HG03442 (cell line): ENCODE data around the gene CKAP5.
"Not testable (repeated sequence)": the region's sequence is repeated elsewhere in the genome, so short reads cannot be mapped to it uniquely, and the experiment has no call there.

Experiments used
- ATAC-seq: cut with Tn5 transposase; IDR thresholded peaks from one replicate; pipeline ENCODE4 v1.9.1; 2021; ENCODE audit warnings: mild to moderate bottlenecking, moderate library complexity; ENCODE audit not compliant: unreplicated experiment

The CKAP5 gene

GRCh38 chr11:46728659-46729040 lies 117.4 kb downstream of the CKAP5 start:
- no peak for ATAC-seq

GRCh38 chr11:46727952-46728658 lies 118.0 kb downstream of the CKAP5 start:
- no peak for ATAC-seq

GRCh38 chr11:46726206-46726862 lies 119.7 kb downstream of the CKAP5 start:
- no peak for ATAC-seq

GRCh38 chr11:46725338-46726205 lies 120.5 kb downstream of the CKAP5 start:
- ATAC-seq = no peak

GRCh38 chr11:46724088-46724487 lies 122.0 kb downstream of the CKAP5 start:
- no peak for ATAC-seq

- ATAC-seq = no peak
These were observed 122.8 kb downstream of the CKAP5 start for GRCh38 chr11:46723359-46723680.

- no peak for ATAC-seq
These were observed 123.3 kb downstream of the CKAP5 start for GRCh38 chr11:46722566-46723358.

- ATAC-seq = no peak
These were observed 124.8 kb downstream of the CKAP5 start for GRCh38 chr11:46721286-46721685.

- no peak for ATAC-seq
These were observed 126.4 kb downstream of the CKAP5 start for GRCh38 chr11:46719543-46720218.

GRCh38 chr11:46719048-46719542 lies 127.0 kb downstream of the CKAP5 start, which contains the start of gene F2:
Gene F2 (plus strand): TSS chr11:46719213. CDS start chr11:46719236, 23 bp downstream.
- no peak for ATAC-seq

GRCh38 chr11:46718155-46719019 lies 127.7 kb downstream of the CKAP5 start:
- ATAC-seq = no peak

- ATAC-seq = not testable (repeated sequence)
These were observed 128.3 kb downstream of the CKAP5 start for GRCh38 chr11:46717825-46718154.

- ATAC-seq = no peak
These were observed 133.1 kb downstream of the CKAP5 start for GRCh38 chr11:46712874-46713576.

GRCh38 chr11:46711303-46711702 lies 134.8 kb downstream of the CKAP5 start:
- no peak for ATAC-seq

- ATAC-seq = no peak
These were observed 135.2 kb downstream of the CKAP5 start for GRCh38 chr11:46710821-46711269.

GRCh38 chr11:46709351-46709750 lies 136.7 kb downstream of the CKAP5 start:
- ATAC-seq = not testable (repeated sequence)

GRCh38 chr11:46706886-46707285 lies 139.2 kb downstream of the CKAP5 start:
- ATAC-seq = no peak

- no peak for ATAC-seq
These were observed 140.9 kb downstream of the CKAP5 start for GRCh38 chr11:46705070-46705688.
